BLaER1 treated with 17β-estradiol and CSF1 and Interleukin-3, amounts not matched to agents 10 nM and 100 nM (cell line): ENCODE measurements around the gene NKX6-2.

ENCODE experiments used
- H3K27ac ChIP-seq, 11 experiments: shearing (Covaris generic); formaldehyde crosslinking; 2 replicates each; pipeline ENCODE4 v1.8.1; 2022
- H3K27me3 ChIP-seq, 11 experiments: shearing (Covaris generic); formaldehyde crosslinking; 2 replicates each; pipeline ENCODE4 v1.8.1; 2022
- H3K36me3 ChIP-seq, 11 experiments: shearing (Covaris generic); formaldehyde crosslinking; 2 replicates each; pipeline ENCODE4 v1.8.1; 2022
- H3K4me1 ChIP-seq, 10 experiments: shearing (Covaris generic); formaldehyde crosslinking; 2 replicates each; pipeline ENCODE4 v1.8.1; 2022
- H3K4me2 ChIP-seq, 11 experiments: shearing (Covaris generic); formaldehyde crosslinking; 2 replicates each; pipeline ENCODE4 v1.8.1; 2022
- H3K4me3 ChIP-seq, 10 experiments: shearing (Covaris generic); formaldehyde crosslinking; 2 replicates each; pipeline ENCODE4 v1.8.1; 2022
- H3K9ac ChIP-seq, 11 experiments: shearing (Covaris generic); formaldehyde crosslinking; 2 replicates each; pipeline ENCODE4 v1.8.1; 2022
- H3K9me3 ChIP-seq, 11 experiments: shearing (Covaris generic); formaldehyde crosslinking; replicated peaks in 1 of 11; 2 replicates each; pipeline ENCODE4 v1.8.1; 2022
- H4K20me1 ChIP-seq, 11 experiments: shearing (Covaris generic); formaldehyde crosslinking; 2 replicates each; pipeline ENCODE4 v1.8.1; 2022
- Cebpa-rat ChIP-seq, 11 experiments: shearing (Covaris generic); IDR thresholded peaks; 2 replicates each; pipeline ENCODE4 v1.8.1; 2022

The NKX6-2 gene

GRCh38 chr10:132754071-132754470, 31.9 kb downstream of the NKX6-2 start:
- Histone ChIP-seq H3K36me3 (peaks cover 16 to 90% (median 46%) of the 10 kb centered on the region in 11 experiments; a peak in 19 of 22 replicates), H3K27me3 (no peaks in the 10 kb centered on the region), H4K20me1 (peaks cover 0 to 96% (median 19%) of the 10 kb centered on the region in 11 experiments; a peak in 15 of 22 replicates), H3K4me2 (no peak overlapping the region), H3K9me3 (no peaks in the 10 kb centered on the region), H3K27ac (no peak overlapping the region), H3K9ac (no peak overlapping the region), H3K4me1 (peaks cover 0 to 8% (median under 1%) of the 10 kb centered on the region in 10 experiments; a peak in 10 of 20 replicates), H3K4me3 (no peak overlapping the region)
- no peak for TF ChIP-seq Cebpa-rat (IDR thresholded peaks at IDR 0.05)

DNA sequence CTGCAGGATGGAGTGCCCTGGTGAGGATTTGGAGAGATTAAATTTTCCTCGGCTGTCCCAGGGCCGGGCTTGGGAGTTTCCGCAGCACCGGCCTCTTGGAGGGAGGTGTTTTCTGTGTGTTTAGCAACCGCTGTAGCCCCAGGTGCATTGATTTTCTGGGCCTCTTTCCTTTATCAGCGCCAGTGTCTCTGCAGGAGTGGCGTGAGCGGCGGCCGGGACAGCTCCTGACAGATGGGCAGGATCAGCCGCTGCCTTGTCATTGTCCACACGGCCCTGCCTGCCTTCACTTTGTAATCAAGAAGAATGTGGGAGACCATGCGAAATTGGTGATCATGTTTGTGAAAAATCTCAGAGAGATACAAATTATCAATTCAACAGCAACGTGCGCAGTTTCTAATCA, 32.4 kb downstream of the NKX6-2 start:
- Histone ChIP-seq H3K4me1 (peaks cover 0 to 12% (median 4%) of the 10 kb centered on the region in 10 experiments; a peak in 13 of 20 replicates), H3K4me3 (no peak overlapping the region), H4K20me1 (peaks cover 0 to 96% (median 24%) of the 10 kb centered on the region in 11 experiments; a peak in 15 of 22 replicates), H3K9me3 (no peaks in the 10 kb centered on the region), H3K36me3 (peaks cover 16 to 90% (median 46%) of the 10 kb centered on the region in 11 experiments; a peak in 19 of 22 replicates), H3K27ac (no peak overlapping the region), H3K9ac (no peak overlapping the region), H3K4me2 (no peak overlapping the region), H3K27me3 (no peaks in the 10 kb centered on the region)
- no peak for TF ChIP-seq Cebpa-rat (IDR thresholded peaks at IDR 0.05)

DNA sequence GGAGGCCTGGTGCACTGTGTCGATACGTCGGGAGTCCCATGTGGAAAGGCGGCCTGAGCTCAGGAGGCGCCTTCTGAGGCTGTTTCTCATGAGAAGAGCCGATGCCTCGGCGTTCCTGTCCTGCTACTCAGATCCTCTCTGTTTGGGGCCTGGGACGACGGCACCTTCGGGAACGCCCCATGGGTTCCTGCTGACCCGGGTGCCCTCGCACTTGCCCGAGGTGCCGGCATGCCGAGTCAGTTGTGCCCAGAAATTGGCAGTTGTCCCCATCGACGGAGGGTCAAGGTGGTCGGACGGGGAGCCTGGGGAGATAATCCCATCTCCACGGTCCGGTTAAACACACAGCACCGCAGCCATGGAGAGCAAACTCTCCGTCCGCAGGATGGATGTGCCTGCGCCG, 33.0 kb downstream of the NKX6-2 start:
- no peak overlapping the region for H3K27ac ChIP-seq
- peaks cover 0 to 19% (median 11%) of the 10 kb centered on the region in 10 experiments; a peak in 13 of 20 replicates for H3K4me1 ChIP-seq
- no peak overlapping the region for H3K9ac ChIP-seq
- no peak overlapping the region for H3K4me3 ChIP-seq
- H4K20me1 ChIP-seq: peaks cover 0 to 96% (median 29%) of the 10 kb centered on the region in 11 experiments; a peak in 15 of 22 replicates
- no peak for TF ChIP-seq Cebpa-rat (IDR thresholded peaks at IDR 0.05)
- peaks cover 16 to 85% (median 42%) of the 10 kb centered on the region in 11 experiments; a peak in 19 of 22 replicates for H3K36me3 ChIP-seq
- H3K4me2 ChIP-seq: no peak overlapping the region
- no peaks in the 10 kb centered on the region for H3K9me3 ChIP-seq
- H3K27me3 ChIP-seq: no peaks in the 10 kb centered on the region; a peak in 1 of 22 replicates

- Histone ChIP-seq H3K27me3 (no peaks in the 10 kb centered on the region; a peak in 1 of 22 replicates), H3K4me3 (no peak overlapping the region), H3K36me3 (peaks cover 16 to 79% (median 42%) of the 10 kb centered on the region in 11 experiments; a peak in 19 of 22 replicates), H4K20me1 (peaks cover 0 to 96% (median 34%) of the 10 kb centered on the region in 11 experiments; a peak in 17 of 22 replicates), H3K4me2 (no peak overlapping the region), H3K27ac (no peak overlapping the region), H3K9me3 (no peaks in the 10 kb centered on the region), H3K4me1 (peaks cover 0 to 25% (median 16%) of the 10 kb centered on the region in 10 experiments; a peak in 13 of 20 replicates), H3K9ac (no peak overlapping the region)
- no peak for TF ChIP-seq Cebpa-rat (IDR thresholded peaks at IDR 0.05)
Measured at GRCh38 chr10:132752378-132752777, 33.6 kb downstream of the NKX6-2 start.

DNA sequence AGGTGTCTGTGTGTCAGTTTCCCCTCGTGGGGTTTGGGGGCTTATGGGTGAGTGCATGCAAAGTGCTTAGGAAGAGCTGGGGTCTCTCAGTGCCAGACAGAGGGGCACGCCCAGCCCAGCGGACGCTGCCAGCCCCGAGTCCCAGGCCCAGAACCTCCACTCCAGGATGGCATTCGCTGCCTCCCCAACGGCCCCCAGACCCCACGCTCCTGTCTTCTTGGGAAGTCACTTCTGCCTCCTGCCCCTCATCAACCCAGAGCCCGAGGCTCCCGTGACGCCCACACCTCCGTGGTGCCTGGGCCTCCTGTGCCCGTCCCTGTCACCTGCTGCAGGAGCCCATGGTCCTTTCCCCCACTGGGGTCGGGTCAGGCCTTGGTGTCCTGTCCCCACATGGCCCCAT, 35.0 kb downstream of the NKX6-2 start:
- H3K27ac ChIP-seq: no peak overlapping the region
- no peaks in the 10 kb centered on the region for H3K9me3 ChIP-seq
- H3K9ac ChIP-seq: no peak overlapping the region
- no peaks in the 10 kb centered on the region; a peak in 1 of 22 replicates for H3K27me3 ChIP-seq
- no peak overlapping the region for H3K4me3 ChIP-seq
- H3K4me2 ChIP-seq: no peak overlapping the region
- peaks cover 0 to 100% (median 49%) of the 10 kb centered on the region in 11 experiments; a peak in 17 of 22 replicates for H4K20me1 ChIP-seq
- peaks cover 15 to 73% (median 37%) of the 10 kb centered on the region in 11 experiments; a peak in 19 of 22 replicates for H3K36me3 ChIP-seq
- peaks cover 0 to 36% (median 28%) of the 10 kb centered on the region in 10 experiments; a peak in 13 of 20 replicates for H3K4me1 ChIP-seq
- no peak for TF ChIP-seq Cebpa-rat (IDR thresholded peaks at IDR 0.05)

DNA sequence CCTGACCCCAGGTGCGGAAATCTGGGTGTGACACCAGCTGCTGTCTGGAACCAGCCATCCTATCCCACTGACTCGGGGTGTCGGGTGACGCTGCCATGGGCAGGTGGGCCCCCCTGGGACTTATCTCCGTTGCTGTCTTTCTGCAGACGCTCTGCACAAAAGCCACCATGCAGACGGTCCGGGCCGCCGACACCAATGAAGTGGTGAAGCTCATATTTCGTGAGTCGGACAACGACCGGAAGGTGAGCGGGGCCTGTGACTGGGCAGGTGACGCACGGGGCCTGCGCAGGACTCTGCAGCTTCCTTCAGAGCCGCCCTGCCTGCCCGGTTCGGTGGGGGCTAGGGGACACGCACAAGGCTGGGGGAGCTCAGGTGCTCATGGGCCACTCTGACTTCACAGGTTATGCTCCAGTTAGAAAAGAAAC, 36.6 kb downstream of the NKX6-2 start:
- peaks cover 0 to 100% (median 63%) of the 10 kb centered on the region in 11 experiments; a peak in 17 of 22 replicates for H4K20me1 ChIP-seq
- H3K36me3 ChIP-seq: peaks cover 5 to 62% (median 28%) of the 10 kb centered on the region in 11 experiments; a peak in 18 of 22 replicates
- H3K27ac ChIP-seq: no peak overlapping the region
- H3K9me3 ChIP-seq: no peaks in the 10 kb centered on the region
- no peak overlapping the region for H3K4me3 ChIP-seq
- H3K9ac ChIP-seq: 0 out of 22 replicates have a peak overlapping the region, but pooled peaks of 1 of the 11 experiments have one; percentile 30
- no peak for TF ChIP-seq Cebpa-rat (IDR thresholded peaks at IDR 0.05)
- peak overlapping the region in 6 of 11 experiments; percentile 45 to 84 (median 76); a peak in 10 of 22 replicates for H3K4me2 ChIP-seq
- H3K27me3 ChIP-seq: no peaks in the 10 kb centered on the region; a peak in 1 of 22 replicates
- peaks cover 0 to 37% (median 28%) of the 10 kb centered on the region in 10 experiments; a peak in 13 of 20 replicates for H3K4me1 ChIP-seq

- peaks cover 0 to 57% (median 23%) of the 10 kb centered on the region in 11 experiments; a peak in 17 of 22 replicates for H3K36me3 ChIP-seq
- peak overlapping the region in 3 of 11 experiments; percentile 13 to 33 (median 30); a peak in 2 of 22 replicates for H3K9ac ChIP-seq
- TF ChIP-seq Cebpa-rat (IDR thresholded peaks at IDR 0.05): no peak
- no peaks in the 10 kb centered on the region for H3K9me3 ChIP-seq
- peaks cover 0 to 100% (median 68%) of the 10 kb centered on the region in 11 experiments; a peak in 17 of 22 replicates for H4K20me1 ChIP-seq
- no peaks in the 10 kb centered on the region; a peak in 1 of 22 replicates for H3K27me3 ChIP-seq
- H3K4me3 ChIP-seq: no peak overlapping the region
- H3K27ac ChIP-seq: no peak overlapping the region
- peaks cover 0 to 43% (median 29%) of the 10 kb centered on the region in 10 experiments; a peak in 14 of 20 replicates for H3K4me1 ChIP-seq
- H3K4me2 ChIP-seq: peak overlapping the region in 8 of 11 experiments; percentile 23 to 84 (median 70); a peak in 14 of 22 replicates
Measured at GRCh38 chr10:132748545-132749370, 37.2 kb downstream of the NKX6-2 start.

GRCh38 chr10:132748135-132748534, 37.8 kb downstream of the NKX6-2 start:
- no peak overlapping the region for H3K27ac ChIP-seq
- H3K9me3 ChIP-seq: no peaks in the 10 kb centered on the region
- H3K4me1 ChIP-seq: peaks cover 0 to 48% (median 29%) of the 10 kb centered on the region in 10 experiments; a peak in 14 of 20 replicates
- H4K20me1 ChIP-seq: peaks cover 0 to 100% (median 66%) of the 10 kb centered on the region in 11 experiments; a peak in 17 of 22 replicates
- peak overlapping the region in 2 of 11 experiments; percentile 30 to 33; a peak in 2 of 22 replicates for H3K9ac ChIP-seq
- H3K4me2 ChIP-seq: peak overlapping the region in 8 of 11 experiments; percentile 23 to 84 (median 70); a peak in 14 of 22 replicates
- H3K4me3 ChIP-seq: no peak overlapping the region
- no peak for TF ChIP-seq Cebpa-rat (IDR thresholded peaks at IDR 0.05)
- H3K36me3 ChIP-seq: peaks cover 0 to 57% (median 20%) of the 10 kb centered on the region in 11 experiments; a peak in 14 of 22 replicates
- H3K27me3 ChIP-seq: no peaks in the 10 kb centered on the region; a peak in 1 of 22 replicates
